Upper lobe of left lung (tissue), 6 donors: ENCODE measurements around the gene EPHB1. TPM values are rescaled to one million over a fixed set of nuclear protein-coding genes. Genes with fewer than 3 reads are reported as not detected.

Source experiments
- ATAC-seq, 2 donors: fragments of 200-7000 bp; cut with Tn5 transposase; one replicate each; pipeline ENCODE4 v1.9.1; 2022; ENCODE audit warnings: mild to moderate bottlenecking in 2 of 2, moderate library complexity in 2 of 2; ENCODE audit not compliant: low FRiP score in 2 of 2
- DNase-seq, 2 donors: peaks; one replicate each; pipeline ENCODE4 v3.0.0-alpha.2; 2019 to 2020
- H3K27ac ChIP-seq, 4 donors: fragments of 200-600 bp; sonication (generic); one replicate each; pipeline ENCODE4 v1.5.1; 2016 to 2019
- H3K27me3 ChIP-seq, 4 donors: fragments of 200-600 bp; sonication (generic); one replicate each; pipeline ENCODE4 v1.5.1; 2017 to 2019
- H3K36me3 ChIP-seq, 4 donors: fragments of 200-600 bp; sonication (generic); one replicate each; pipeline ENCODE4 v1.5.1; 2016 to 2019
- H3K4me1 ChIP-seq, 4 donors: fragments of 200-600 bp; sonication (generic); one replicate each; pipeline ENCODE4 v1.5.1; 2018 to 2019
- H3K4me3 ChIP-seq, 4 donors: fragments of 200-600 bp; sonication (generic); one replicate each; pipeline ENCODE4 v1.5.1; 2017 to 2019; ENCODE audit warnings: mild to moderate bottlenecking in 2 of 4, moderate library complexity in 1 of 4
- H3K9me3 ChIP-seq, 4 donors: fragments of 200-600 bp; sonication (generic); one replicate each; pipeline ENCODE4 v1.5.1; 2018 to 2019
- CTCF ChIP-seq, 6 experiments: fragments of 450-650 bp in 4 of 6; fragments of 200-600 bp in 2 of 6; sonication (generic) in 2 of 6; IDR thresholded peaks; one replicate each; pipeline ENCODE4 v1.5.1; 2016 to 2019; ENCODE audit warnings: antibody characterized with exemption in 6 of 6
- EP300 ChIP-seq, 4 donors: sonication (generic); formaldehyde crosslinking; IDR thresholded peaks; one replicate each; pipeline ENCODE4 v1.5.1; 2017; ENCODE audit warnings: antibody characterized with exemption in 4 of 4, control low read depth in 2 of 4
- POLR2A ChIP-seq, 4 donors: fragments of 450-650 bp; IDR thresholded peaks; one replicate each; pipeline ENCODE4 v1.5.1; 2016 to 2017; ENCODE audit warnings: antibody characterized with exemption in 4 of 4, mild to moderate bottlenecking in 2 of 4
- POLR2AphosphoS5 ChIP-seq, 2 donors: sonication (generic); formaldehyde crosslinking; IDR thresholded peaks; one replicate each; pipeline ENCODE4 v1.5.1; 2017; ENCODE audit warnings: antibody characterized with exemption in 2 of 2
- WGBS, 2 donors: methylation state at CpG; one replicate each; pipeline ENCODE4 v1.1.5; 2017 to 2018; 5-methylcytosine and 5-hydroxymethylcytosine counted together
- total RNA-seq, 6 donors: library from RNA; depleted of rRNA in 4 of 6; stranded (reverse); fragments of >200 nt in 4 of 6; gene quantifications; one replicate each; pipeline versions ENCODE4 v1.1.0 to v1.2.1, GENCODE V29; 2016 to 2021
- donor health status: DM: no; HTN: no; CAD: no; lungs with moderate emphysema.
- donor health status: DM: no; HTN: yes; CAD: no; lungs with severe emphysema.

Gene EPHB1
- total RNA-seq, 6 donors from 2014 or later, result 1.3 to 14.6 (median 2.4) TPM; not detected in 1

- no peaks in the 10 kb centered on the region for H3K27me3 ChIP-seq
- no peak for TF ChIP-seq EP300 (IDR thresholded peaks at IDR 0.05)
- no peak for TF ChIP-seq CTCF (IDR thresholded peaks at IDR 0.05)
- no peak for TF ChIP-seq POLR2AphosphoS5 (IDR thresholded peaks at IDR 0.05)
- no peak for TF ChIP-seq POLR2A (IDR thresholded peaks at IDR 0.05)
- H3K36me3 ChIP-seq, result no peaks in the 10 kb centered on the region
- DNase-seq (no peak), ATAC-seq (no peak)
- no peak overlapping the region for H3K27ac ChIP-seq
- no peaks in the 10 kb centered on the region for H3K9me3 ChIP-seq
- H3K4me1 ChIP-seq, result no peaks in the 10 kb centered on the region
- WGBS, 2 donors, result 68 to 77% methylated on average over 2 of the region's 2 CpGs
- H3K4me3 ChIP-seq, result no peak overlapping the region
Observed at GRCh38 chr3:135260025-135260424, 465.0 kb downstream of the EPHB1 start.

GRCh38 chr3:135261214-135261775, 466.2 kb downstream of the EPHB1 start:
- no peak for DNase-seq
- H3K27me3 ChIP-seq, result no peaks in the 10 kb centered on the region
- no peaks in the 10 kb centered on the region for H3K4me1 ChIP-seq
- TF ChIP-seq POLR2AphosphoS5 (IDR thresholded peaks at IDR 0.05) (no peak), EP300 (IDR thresholded peaks at IDR 0.05) (no peak), CTCF (IDR thresholded peaks at IDR 0.05) (no peak), POLR2A (IDR thresholded peaks at IDR 0.05) (no peak)
- no peak overlapping the region for H3K4me3 ChIP-seq
- 81 to 85% methylated on average over 6 of the region's 6 CpGs for WGBS, 2 donors
- H3K27ac ChIP-seq, result no peak overlapping the region
- no peak for ATAC-seq
- no peaks in the 10 kb centered on the region for H3K9me3 ChIP-seq
- H3K36me3 ChIP-seq, result no peaks in the 10 kb centered on the region

GRCh38 chr3:135261916-135262315, 466.9 kb downstream of the EPHB1 start:
- Histone ChIP-seq H3K27me3 (no peaks in the 10 kb centered on the region), H3K9me3 (no peaks in the 10 kb centered on the region), H3K27ac (no peak overlapping the region), H3K4me1 (no peaks in the 10 kb centered on the region), H3K36me3 (no peaks in the 10 kb centered on the region), H3K4me3 (no peak overlapping the region)
- TF ChIP-seq CTCF (IDR thresholded peaks at IDR 0.05) (no peak), POLR2A (IDR thresholded peaks at IDR 0.05) (no peak), POLR2AphosphoS5 (IDR thresholded peaks at IDR 0.05) (no peak), EP300 (IDR thresholded peaks at IDR 0.05) (no peak)
- ATAC-seq (no peak), DNase-seq (no peak)
- WGBS, 2 donors, result 84 to 89% methylated on average over 1 of the region's 1 CpG

- H3K9me3 ChIP-seq, result no peaks in the 10 kb centered on the region
- TF ChIP-seq POLR2A (IDR thresholded peaks at IDR 0.05) (no peak), CTCF (IDR thresholded peaks at IDR 0.05) (no peak), POLR2AphosphoS5 (IDR thresholded peaks at IDR 0.05) (no peak), EP300 (IDR thresholded peaks at IDR 0.05) (no peak)
- ATAC-seq (no peak), DNase-seq (no peak)
- 92 to 96% methylated on average over 4 of the region's 4 CpGs for WGBS, 2 donors
- H3K4me1 ChIP-seq, result no peaks in the 10 kb centered on the region
- no peak overlapping the region for H3K27ac ChIP-seq
- H3K27me3 ChIP-seq, result no peaks in the 10 kb centered on the region
- H3K4me3 ChIP-seq, result no peak overlapping the region
- no peaks in the 10 kb centered on the region for H3K36me3 ChIP-seq
Observed at GRCh38 chr3:135262441-135262840, 467.4 kb downstream of the EPHB1 start.

- ATAC-seq, result no peak
- WGBS, 2 donors, result 79 to 83% methylated on average over 3 of the region's 3 CpGs
- Histone ChIP-seq H3K27me3 (no peaks in the 10 kb centered on the region), H3K27ac (no peak overlapping the region), H3K4me1 (no peaks in the 10 kb centered on the region), H3K9me3 (no peaks in the 10 kb centered on the region), H3K36me3 (no peaks in the 10 kb centered on the region), H3K4me3 (no peak overlapping the region)
- no peak for TF ChIP-seq POLR2A (IDR thresholded peaks at IDR 0.05)
- no peak for TF ChIP-seq CTCF (IDR thresholded peaks at IDR 0.05)
- no peak for TF ChIP-seq POLR2AphosphoS5 (IDR thresholded peaks at IDR 0.05)
- TF ChIP-seq EP300 (IDR thresholded peaks at IDR 0.05), result no peak
- no peak for DNase-seq
Observed at GRCh38 chr3:135263331-135263730, 468.3 kb downstream of the EPHB1 start.
